OCI-LY3 (cell line): Measurements from ENCODE around the gene SLC3A2.

Source experiments
- H2AFZ ChIP-seq: fragments of 200-600, 300-600 bp; shearing (Covaris generic); 2 replicates; pipeline ENCODE4 v1.6.0; 2014; ENCODE audit warnings: antibody characterized with exemption, low read depth, low read length
- H3K27ac ChIP-seq: fragments of 200-600, 300-600 bp; sonication (generic); 2 replicates; pipeline ENCODE4 v1.5.1; 2014; ENCODE audit warnings: mild to moderate bottlenecking, low read length, moderate library complexity, mixed read lengths
- H3K27me3 ChIP-seq: fragments of 200-600, 300-600 bp; sonication (generic); 2 replicates; pipeline ENCODE4 v1.6.1; 2014; ENCODE audit warnings: low read depth, low read length, mixed read lengths
- H3K36me3 ChIP-seq: fragments of 200-600, 300-600 bp; sonication (generic); replicated peaks from 2 replicates; pipeline ENCODE3; 2014; ENCODE audit warnings: low read depth, low read length, mixed read lengths
- H3K4me1 ChIP-seq: fragments of 300-600, 200-600 bp; sonication (generic); 2 replicates; pipeline ENCODE4 v1.6.1; 2014; ENCODE audit warnings: low read length, mixed read lengths
- H3K4me2 ChIP-seq: fragments of 200-600, 300-600 bp; sonication (generic); 2 replicates; pipeline ENCODE4 v1.6.1; 2014; ENCODE audit warnings: low read length, mixed read lengths
- H3K4me3 ChIP-seq: fragments of 300-600, 200-600 bp; sonication (generic); 2 replicates; pipeline ENCODE4 v1.5.1; 2014; ENCODE audit warnings: antibody characterized with exemption, mild to moderate bottlenecking, low read length, moderate library complexity
- H3K79me2 ChIP-seq: fragments of 300-600, 200-600 bp; shearing (Covaris generic); 2 replicates; pipeline ENCODE4 v1.6.1; 2014; ENCODE audit warnings: mild to moderate bottlenecking, low read length, mixed read lengths
- H3K9ac ChIP-seq: fragments of 300-600, 200-600 bp; shearing (Covaris generic); 2 replicates; pipeline ENCODE4 v1.6.0; 2014; ENCODE audit warnings: mild to moderate bottlenecking, low read length, moderate library complexity
- H3K9me3 ChIP-seq: fragments of 200-600, 300-600 bp; shearing (Covaris generic); 2 replicates; pipeline ENCODE4 v1.6.1; 2014; ENCODE audit warnings: low read length, mixed read lengths; ENCODE audit not compliant: insufficient read depth
- H4K20me1 ChIP-seq: fragments of 200-600, 300-600 bp; sonication (generic); 2 replicates; pipeline ENCODE4 v1.6.1; 2016; ENCODE audit warnings: low read length, mixed read lengths; ENCODE audit not compliant: insufficient read depth
- EZH2phosphoT487 ChIP-seq: fragments of 200-600 bp; shearing (Covaris generic); IDR thresholded peaks from 2 replicates; pipeline ENCODE4 v1.6.1; 2018; ENCODE audit warnings: antibody characterized with exemption, mixed run types, low read depth
- TF ChIP-seq, protein P1 (sequence below): fragments of 200-600, 300-600 bp; sonication (generic); IDR thresholded peaks from 2 replicates; pipeline ENCODE4 v1.5.1; 2014; ENCODE audit warnings: antibody characterized with exemption, low read length, low read depth

The SLC3A2 gene

DNA sequence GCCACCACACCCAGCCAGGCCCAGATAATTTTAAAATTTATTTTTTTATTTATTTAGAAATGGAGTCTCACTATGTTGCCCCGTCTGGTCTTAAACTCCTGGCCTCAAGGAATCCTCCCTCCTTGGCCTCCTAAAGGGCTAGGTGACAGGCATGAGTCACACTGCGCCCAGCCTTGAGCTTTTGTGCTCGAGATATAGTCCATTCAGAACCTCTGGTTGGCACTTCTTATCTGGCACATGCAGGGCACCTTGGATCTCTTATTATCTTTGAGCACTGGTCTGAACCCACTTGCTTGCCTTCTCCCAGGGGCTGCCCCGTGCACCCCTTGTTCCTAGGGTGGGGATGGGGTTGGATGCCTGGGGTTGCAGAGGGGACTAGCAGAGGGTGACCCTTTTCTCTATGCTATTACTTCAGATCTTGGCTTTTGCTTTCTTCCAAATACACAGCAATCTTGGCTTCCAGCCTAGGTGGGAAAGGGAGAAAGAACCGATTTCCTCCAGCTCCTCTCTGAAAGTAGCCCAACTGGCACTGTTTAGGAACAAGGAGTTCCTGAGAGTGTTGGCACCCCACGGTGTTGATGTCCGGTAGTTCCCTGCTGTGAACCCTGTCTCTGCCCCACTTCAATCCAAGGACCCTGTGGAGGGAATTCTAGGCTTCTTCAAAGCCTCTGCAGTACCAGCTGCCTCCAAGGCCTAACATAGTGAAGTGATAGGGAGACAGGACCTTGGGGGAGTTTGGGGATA is 1.3 kb upstream of the SLC3A2 start:
- H3K27ac ChIP-seq, result peak overlapping the region; percentile 92
- H4K20me1 ChIP-seq, result peaks cover 24% of the 10 kb centered on the region
- H3K79me2 ChIP-seq, result peaks cover 98% of the 10 kb centered on the region
- H2AFZ ChIP-seq, result no peak overlapping the region
- H3K4me1 ChIP-seq, result peaks cover 23% of the 10 kb centered on the region
- no peak for TF ChIP-seq EZH2phosphoT487
- TF ChIP-seq, protein P1, sequence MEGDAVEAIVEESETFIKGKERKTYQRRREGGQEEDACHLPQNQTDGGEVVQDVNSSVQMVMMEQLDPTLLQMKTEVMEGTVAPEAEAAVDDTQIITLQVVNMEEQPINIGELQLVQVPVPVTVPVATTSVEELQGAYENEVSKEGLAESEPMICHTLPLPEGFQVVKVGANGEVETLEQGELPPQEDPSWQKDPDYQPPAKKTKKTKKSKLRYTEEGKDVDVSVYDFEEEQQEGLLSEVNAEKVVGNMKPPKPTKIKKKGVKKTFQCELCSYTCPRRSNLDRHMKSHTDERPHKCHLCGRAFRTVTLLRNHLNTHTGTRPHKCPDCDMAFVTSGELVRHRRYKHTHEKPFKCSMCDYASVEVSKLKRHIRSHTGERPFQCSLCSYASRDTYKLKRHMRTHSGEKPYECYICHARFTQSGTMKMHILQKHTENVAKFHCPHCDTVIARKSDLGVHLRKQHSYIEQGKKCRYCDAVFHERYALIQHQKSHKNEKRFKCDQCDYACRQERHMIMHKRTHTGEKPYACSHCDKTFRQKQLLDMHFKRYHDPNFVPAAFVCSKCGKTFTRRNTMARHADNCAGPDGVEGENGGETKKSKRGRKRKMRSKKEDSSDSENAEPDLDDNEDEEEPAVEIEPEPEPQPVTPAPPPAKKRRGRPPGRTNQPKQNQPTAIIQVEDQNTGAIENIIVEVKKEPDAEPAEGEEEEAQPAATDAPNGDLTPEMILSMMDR, result no peak
- H3K9ac ChIP-seq, result peak overlapping the region; percentile 95
- H3K36me3 ChIP-seq, result peaks cover 56% of the 10 kb centered on the region
- no peaks in the 10 kb centered on the region for H3K27me3 ChIP-seq
- peak overlapping the region; percentile 87 for H3K4me3 ChIP-seq
- H3K9me3 ChIP-seq, result no peaks in the 10 kb centered on the region
- H3K4me2 ChIP-seq, result peak overlapping the region; percentile 85

DNA sequence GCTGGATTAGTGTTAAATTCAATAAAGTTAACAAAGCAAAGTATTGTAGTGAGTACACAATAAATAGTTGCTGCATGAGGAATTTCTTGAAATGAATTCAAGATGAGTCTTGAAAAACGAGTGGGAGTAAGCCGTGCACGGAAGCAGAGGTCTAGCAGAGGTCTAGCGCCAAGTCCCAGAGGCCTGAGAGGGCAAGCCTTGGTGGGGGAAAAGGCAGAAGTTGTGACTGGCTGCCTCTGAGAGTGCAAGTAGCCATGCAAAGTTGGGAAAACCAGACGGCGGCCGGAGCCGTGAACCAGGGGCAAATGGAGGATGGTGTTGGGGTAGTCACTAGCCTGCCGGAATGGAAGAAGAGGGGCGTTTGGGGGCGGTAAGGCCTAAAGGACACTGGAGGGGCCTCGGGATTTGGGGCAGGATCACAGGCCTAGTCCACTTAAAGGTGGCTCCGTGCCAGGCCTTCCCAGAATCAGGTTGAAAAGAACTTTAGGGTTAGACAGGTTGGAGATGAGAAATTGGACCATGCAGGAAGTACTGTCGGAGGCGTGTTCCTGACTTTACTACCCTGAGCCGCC is 379 bp upstream of the SLC3A2 start:
- Histone ChIP-seq H3K4me3 (peak overlapping the region; percentile 87), H2AFZ (no peak overlapping the region)

DNA sequence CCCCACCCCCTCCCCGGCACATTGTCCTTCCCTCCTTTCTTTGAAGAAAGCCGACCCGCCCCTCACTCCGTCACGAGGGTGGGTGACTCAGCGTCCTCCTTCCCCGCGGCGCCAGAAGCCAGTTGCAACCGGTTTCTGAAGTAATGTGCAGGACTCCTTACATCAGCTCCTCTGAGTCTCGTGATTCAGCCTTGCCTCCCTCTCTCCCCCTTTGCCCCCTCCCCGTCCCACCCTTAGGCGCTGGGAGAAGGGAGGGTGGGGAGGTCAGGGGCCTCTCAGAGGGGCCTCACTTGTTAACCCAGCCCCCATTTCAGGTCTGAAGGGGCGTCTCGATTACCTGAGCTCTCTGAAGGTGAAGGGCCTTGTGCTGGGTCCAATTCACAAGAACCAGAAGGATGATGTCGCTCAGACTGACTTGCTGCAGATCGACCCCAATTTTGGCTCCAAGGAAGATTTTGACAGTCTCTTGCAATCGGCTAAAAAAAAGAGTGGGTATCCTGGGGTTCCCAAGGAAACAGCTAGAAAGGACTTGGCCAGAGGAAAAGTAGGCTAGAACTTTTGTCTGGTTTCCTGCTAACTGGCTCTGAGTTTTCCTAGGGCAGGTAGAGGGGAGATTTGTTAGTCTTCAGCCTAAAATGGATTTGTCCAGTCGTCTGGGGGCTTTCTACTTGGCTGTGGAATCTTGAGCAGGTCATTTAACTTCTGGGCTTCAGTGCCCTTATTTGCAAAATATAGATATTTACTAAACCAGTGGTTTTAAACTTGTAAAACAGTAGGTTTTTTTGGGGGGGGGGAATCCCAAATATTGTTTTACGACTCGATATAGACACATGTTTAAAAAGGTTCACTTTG is 1.1 kb downstream of the SLC3A2 start:
- Histone ChIP-seq H3K79me2 (peaks cover 91% of the 10 kb centered on the region), H3K4me1 (peaks cover 23% of the 10 kb centered on the region)
- no peak for TF ChIP-seq EZH2phosphoT487
- TF ChIP-seq, protein P1, result no peak

More for the DNA sequence above, 379 bp upstream of the SLC3A2 start:
- Histone ChIP-seq H3K36me3 (peaks cover 61% of the 10 kb centered on the region), H3K9me3 (no peaks in the 10 kb centered on the region), H3K4me2 (peak overlapping the region; percentile 85), H3K79me2 (peaks cover 94% of the 10 kb centered on the region), H3K4me1 (peaks cover 23% of the 10 kb centered on the region), H3K9ac (peak overlapping the region; percentile 95), H3K27ac (peak overlapping the region; percentile 92), H4K20me1 (peaks cover 27% of the 10 kb centered on the region), H3K27me3 (no peaks in the 10 kb centered on the region)
- TF ChIP-seq EZH2phosphoT487, result no peak
- TF ChIP-seq, protein P1, result no peak

DNA sequence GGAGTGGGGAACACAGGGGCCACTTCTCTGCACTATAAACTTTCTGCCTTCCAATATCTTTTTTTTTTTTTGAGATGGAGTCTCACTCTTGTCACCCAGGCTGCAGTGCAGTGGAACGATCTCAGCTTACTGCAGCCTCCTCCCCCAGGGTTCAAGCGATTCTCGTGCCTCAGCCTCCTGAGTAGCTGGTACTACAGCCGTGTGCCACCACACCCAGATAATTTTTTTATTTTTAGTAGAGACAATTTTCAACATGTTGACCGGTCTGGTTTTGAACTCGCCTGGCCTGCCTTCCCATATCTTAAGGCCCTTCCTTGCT is 1.7 kb downstream of the SLC3A2 start:
- H3K36me3 ChIP-seq, result peaks cover 69% of the 10 kb centered on the region
- H3K9ac ChIP-seq, result peak overlapping the region; percentile 95
- peaks cover 42% of the 10 kb centered on the region for H4K20me1 ChIP-seq
- H3K4me1 ChIP-seq, result peaks cover 23% of the 10 kb centered on the region
- TF ChIP-seq EZH2phosphoT487, result no peak
- TF ChIP-seq, protein P1, result no peak
- peaks cover 87% of the 10 kb centered on the region for H3K79me2 ChIP-seq
- peak overlapping the region; percentile 92 for H3K27ac ChIP-seq
- H3K4me2 ChIP-seq, result peak overlapping the region; percentile 85
- H2AFZ ChIP-seq, result no peak overlapping the region
- H3K27me3 ChIP-seq, result no peaks in the 10 kb centered on the region
- H3K9me3 ChIP-seq, result no peaks in the 10 kb centered on the region
- H3K4me3 ChIP-seq, result peak overlapping the region; percentile 87

More for the DNA sequence above, 1.1 kb downstream of the SLC3A2 start:
- H4K20me1 ChIP-seq, result peaks cover 40% of the 10 kb centered on the region
- H3K9ac ChIP-seq, result peak overlapping the region; percentile 95
- peak overlapping the region; percentile 92 for H3K27ac ChIP-seq
- H3K36me3 ChIP-seq, result peaks cover 68% of the 10 kb centered on the region
- H3K4me3 ChIP-seq, result peak overlapping the region; percentile 87
- H3K4me2 ChIP-seq, result peak overlapping the region; percentile 85
- H3K27me3 ChIP-seq, result no peaks in the 10 kb centered on the region
- H2AFZ ChIP-seq, result no peak overlapping the region
- H3K9me3 ChIP-seq, result no peaks in the 10 kb centered on the region
